Muscle of back (tissue), 11 donors: ENCODE measurements around the gene TSC2. TPM values are rescaled to one million over a fixed set of nuclear protein-coding genes. Genes with fewer than 3 reads are reported as not detected.

Experiments
- DNase-seq, 3 donors: peaks; one replicate each; pipeline versions ENCODE4 v3.0.0 to v3.0.0-alpha.2; 2013
- polyA plus RNA-seq, 10 donors: library from polyadenylated mRNA; unstranded; fragments of 120-200 nt; gene quantifications; one replicate each; pipeline ENCODE4 v1.2.1, GENCODE V29; 2013; ENCODE audit not compliant: insufficient read length in 10 of 10

The TSC2 gene
- polyA plus RNA-seq, 10 donors, result 62.2 to 104 (median 75.1) TPM

GRCh38 chr16:2042171-2042985, 5.4 kb upstream of the TSC2 start:
- DNase-seq, result no peak

GRCh38 chr16:2042986-2043666, 4.7 kb upstream of the TSC2 start:
- DNase-seq, result no peak

- peak in 1 of 3 donors; percentile 46 for DNase-seq
Measured at GRCh38 chr16:2043667-2044451, 3.9 kb upstream of the TSC2 start.

GRCh38 chr16:2044541-2044940, 3.2 kb upstream of the TSC2 start:
- no peak for DNase-seq

GRCh38 chr16:2045965-2046892, 1.6 kb upstream of the TSC2 start:
- DNase-seq, result no peak

- no peak for DNase-seq
Measured at GRCh38 chr16:2046893-2047329, 874 bp upstream of the TSC2 start.

- no peak for DNase-seq
Measured at GRCh38 chr16:2048116-2048543, 345 bp downstream of the TSC2 start.

- no peak for DNase-seq
Measured at GRCh38 chr16:2053211-2053610, 5.4 kb downstream of the TSC2 start.

- no peak for DNase-seq
Measured at GRCh38 chr16:2053897-2054296, 6.1 kb downstream of the TSC2 start.

GRCh38 chr16:2054543-2055245, 6.9 kb downstream of the TSC2 start:
- DNase-seq, result no peak

GRCh38 chr16:2056077-2056476, 8.3 kb downstream of the TSC2 start:
- DNase-seq, result no peak

GRCh38 chr16:2056681-2057407, 9.1 kb downstream of the TSC2 start:
- no peak for DNase-seq

- DNase-seq, result no peak
Measured at GRCh38 chr16:2057438-2057837, 9.7 kb downstream of the TSC2 start.

- no peak for DNase-seq
Measured at GRCh38 chr16:2058420-2058819, 10.6 kb downstream of the TSC2 start.

GRCh38 chr16:2058872-2059271, 11.1 kb downstream of the TSC2 start:
- DNase-seq, result no peak

GRCh38 chr16:2060346-2060745, 12.6 kb downstream of the TSC2 start:
- no peak for DNase-seq

GRCh38 chr16:2061023-2061422, 13.2 kb downstream of the TSC2 start:
- no peak for DNase-seq

- no peak for DNase-seq
Measured at GRCh38 chr16:2061526-2061925, 13.7 kb downstream of the TSC2 start.

GRCh38 chr16:2062801-2063200, 15.0 kb downstream of the TSC2 start:
- no peak for DNase-seq

GRCh38 chr16:2063861-2064260, 16.1 kb downstream of the TSC2 start:
- no peak for DNase-seq
